ENCODE results near the gene NPC2. TPM values are rescaled to one million over a fixed set of nuclear protein-coding genes. Genes with fewer than 3 reads are reported as not detected.

NPC2 gene
- total RNA-seq, 1 donor from 2014 or later, result 8.6 TPM

DNA sequence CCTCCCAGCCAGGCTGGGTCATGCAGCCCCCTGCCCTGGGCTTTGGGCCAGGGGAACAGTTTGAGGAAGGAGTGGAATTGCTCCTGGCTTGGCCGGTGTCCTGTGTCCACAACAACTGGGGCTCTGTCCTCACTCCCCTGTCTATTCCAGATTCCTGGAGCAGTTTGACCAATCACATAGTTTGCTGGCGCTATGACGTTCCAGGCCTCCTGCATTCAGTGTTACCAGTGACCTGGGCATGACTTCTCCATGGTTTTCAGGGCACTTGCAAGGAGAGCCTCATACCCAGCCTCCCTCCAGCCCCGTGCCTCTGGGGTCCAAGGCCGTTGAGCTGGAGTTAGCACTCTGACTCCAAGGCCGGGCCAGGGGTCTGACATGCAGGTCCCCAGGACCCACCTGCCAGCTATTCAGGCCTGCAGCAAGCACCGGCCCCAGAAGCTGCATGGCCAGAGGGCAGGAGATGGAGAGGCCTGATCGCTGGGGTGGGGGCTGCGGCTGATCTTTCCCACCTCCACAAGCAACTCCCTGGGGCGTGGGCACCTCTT is 34.7 kb upstream of the NPC2 start:
- Mint-ChIP-seq H3K36me3 (ENCODE audit: low read depth) (no peaks in the 10 kb centered on the region), H3K4me3 (no peak overlapping the region), H3K27ac (no peak overlapping the region), H3K4me1 (ENCODE audit: low read depth) (no peaks in the 10 kb centered on the region), H3K27me3 (ENCODE audit: insufficient read depth) (peaks cover 7% of the 10 kb centered on the region), H3K9me3 (no peaks in the 10 kb centered on the region)
- intact Hi-C loops (cut with micrococcal nuclease), result no loop called here
- DNase-seq (ENCODE audit: low spot score), result no peak

DNA sequence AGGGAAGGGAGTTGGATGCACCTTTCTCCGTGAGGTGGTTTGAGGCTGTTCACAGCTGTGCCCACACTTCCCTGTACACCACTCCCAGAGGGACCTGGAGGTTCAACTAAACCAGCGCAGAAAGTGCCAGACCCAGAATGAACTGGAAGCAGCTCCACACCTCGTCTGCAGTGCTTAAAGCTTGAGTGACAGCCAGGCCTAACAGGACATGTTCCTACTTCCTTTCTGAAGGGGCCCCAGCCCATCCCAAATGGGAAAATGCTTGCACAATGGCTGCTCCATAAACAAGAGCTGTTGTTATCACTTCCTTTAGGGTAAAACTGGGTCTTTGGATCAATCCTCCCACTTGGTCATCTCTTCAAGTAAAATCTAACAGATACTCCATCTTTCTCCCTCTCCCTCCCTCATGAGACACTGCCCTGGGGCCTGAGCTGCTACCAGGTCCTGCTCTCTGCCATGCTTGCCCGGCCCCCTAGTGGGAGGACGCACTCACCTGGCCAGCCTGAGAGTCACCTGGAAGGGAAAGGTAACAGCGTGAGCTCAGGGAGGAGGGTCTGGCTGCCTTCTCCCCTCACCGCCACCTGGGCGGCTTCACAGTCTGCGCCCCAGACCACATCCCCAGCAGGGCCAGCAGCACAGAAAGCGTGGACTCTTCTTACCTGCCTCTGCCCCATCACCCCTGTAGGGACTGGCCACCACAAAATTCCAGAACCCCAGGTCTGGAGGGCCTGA is 33.9 kb upstream of the NPC2 start:
- H3K4me3 Mint-ChIP-seq, result no peak overlapping the region
- intact Hi-C loops (cut with micrococcal nuclease), result no loop called here
- H3K36me3 Mint-ChIP-seq (ENCODE audit: low read depth), result no peaks in the 10 kb centered on the region
- H3K4me1 Mint-ChIP-seq (ENCODE audit: low read depth), result no peaks in the 10 kb centered on the region
- H3K27me3 Mint-ChIP-seq (ENCODE audit: insufficient read depth), result peaks cover 7% of the 10 kb centered on the region
- H3K9me3 Mint-ChIP-seq, result no peaks in the 10 kb centered on the region
- no peak overlapping the region for H3K27ac Mint-ChIP-seq
- DNase-seq (ENCODE audit: low spot score), result no peak

DNA sequence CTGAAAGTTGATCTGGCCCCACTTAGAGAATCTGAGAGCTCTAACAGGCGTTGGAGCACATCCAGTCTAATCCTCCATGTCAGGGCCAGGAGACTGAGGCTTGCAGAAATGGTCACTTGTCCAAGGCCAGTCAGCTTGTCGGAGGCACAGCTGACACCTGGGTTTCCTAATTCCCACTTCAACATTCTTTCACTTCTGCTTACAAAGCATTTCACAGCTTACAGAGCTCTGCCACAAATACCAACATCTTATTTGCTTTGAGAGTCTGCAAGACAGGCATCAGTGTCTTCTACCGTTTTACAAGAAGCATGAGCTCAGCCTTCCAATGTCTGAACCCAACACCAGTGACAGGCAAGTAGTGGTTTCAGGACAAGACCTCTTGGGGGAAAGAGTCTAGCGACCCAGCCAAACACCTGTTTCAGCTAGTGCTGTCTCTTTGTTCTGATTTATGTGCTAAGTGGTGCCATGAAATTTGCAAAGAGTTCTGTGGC is 32.3 kb upstream of the NPC2 start:
- H3K27me3 Mint-ChIP-seq (ENCODE audit: insufficient read depth), result peaks cover 5% of the 10 kb centered on the region
- H3K36me3 Mint-ChIP-seq (ENCODE audit: low read depth), result no peaks in the 10 kb centered on the region
- no peaks in the 10 kb centered on the region for H3K9me3 Mint-ChIP-seq
- no peak overlapping the region for H3K27ac Mint-ChIP-seq
- DNase-seq (ENCODE audit: low spot score), result no peak
- intact Hi-C loops (cut with micrococcal nuclease), result no loop called here
- H3K4me3 Mint-ChIP-seq, result no peak overlapping the region
- no peaks in the 10 kb centered on the region for H3K4me1 Mint-ChIP-seq (ENCODE audit: low read depth)

DNA sequence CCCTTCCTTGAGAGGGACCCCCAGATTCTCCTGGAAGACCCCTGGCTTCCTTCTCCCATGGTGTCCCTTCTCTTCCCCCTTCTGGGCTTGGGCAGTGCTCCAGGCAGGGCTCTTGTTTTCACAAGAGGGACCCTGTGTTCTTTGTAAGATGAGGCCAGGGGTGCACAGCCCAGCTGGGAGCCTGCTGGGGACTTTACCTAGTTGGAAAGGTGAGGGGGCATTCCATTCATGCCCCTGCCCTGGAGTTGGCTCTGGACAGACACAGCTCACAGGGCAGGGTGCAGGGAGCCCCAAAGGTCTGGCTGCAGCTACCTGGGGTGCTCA is 31.7 kb upstream of the NPC2 start:
- Mint-ChIP-seq H3K9me3 (no peaks in the 10 kb centered on the region), H3K27ac (no peak overlapping the region), H3K4me3 (no peak overlapping the region), H3K36me3 (ENCODE audit: low read depth) (no peaks in the 10 kb centered on the region), H3K4me1 (ENCODE audit: low read depth) (no peaks in the 10 kb centered on the region), H3K27me3 (ENCODE audit: insufficient read depth) (peaks cover 5% of the 10 kb centered on the region)
- intact Hi-C loops (cut with micrococcal nuclease), result no loop called here
- no peak for DNase-seq (ENCODE audit: low spot score)

DNA sequence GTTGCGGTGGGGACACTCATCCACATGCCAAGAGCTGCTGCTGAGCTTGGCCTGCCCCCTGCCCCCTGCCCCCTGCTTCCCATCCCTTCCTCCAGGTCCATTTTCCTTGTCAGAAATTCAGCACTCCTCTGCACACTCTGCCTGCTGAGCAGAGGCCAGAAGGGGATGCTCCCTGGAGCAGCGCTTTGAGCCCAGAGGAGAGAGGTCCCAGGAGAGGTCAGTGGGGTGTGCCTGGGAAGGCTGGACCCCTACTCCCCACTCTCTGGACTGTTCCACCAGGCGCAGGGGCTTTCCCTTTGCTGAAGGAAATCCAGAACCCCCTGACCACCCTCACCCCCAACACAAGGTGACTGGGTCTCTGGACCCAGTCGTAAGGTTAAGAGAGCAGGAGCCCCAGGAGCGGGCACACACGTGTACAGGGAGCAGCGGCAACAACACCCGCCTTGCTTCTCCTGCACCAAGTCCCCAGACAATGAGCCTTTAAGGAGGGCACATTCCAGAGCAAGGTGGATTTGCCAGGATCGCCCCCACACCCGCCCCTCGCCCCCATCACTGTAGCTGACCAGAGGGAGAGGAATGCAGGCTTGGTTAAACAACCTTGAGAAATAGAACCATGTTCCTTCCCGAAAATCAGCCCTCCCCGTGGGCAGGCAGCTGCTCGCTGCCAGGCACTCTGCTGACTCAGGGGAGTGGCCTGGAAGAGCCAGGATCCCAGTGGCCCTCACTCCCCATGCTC is 31.1 kb upstream of the NPC2 start:
- Mint-ChIP-seq H3K4me3 (no peak overlapping the region), H3K27ac (no peak overlapping the region), H3K4me1 (ENCODE audit: low read depth) (no peaks in the 10 kb centered on the region), H3K36me3 (ENCODE audit: low read depth) (no peaks in the 10 kb centered on the region), H3K27me3 (ENCODE audit: insufficient read depth) (peaks cover 5% of the 10 kb centered on the region), H3K9me3 (no peaks in the 10 kb centered on the region)
- DNase-seq (ENCODE audit: low spot score), result no peak
- intact Hi-C loops (cut with micrococcal nuclease), result no loop called here

DNA sequence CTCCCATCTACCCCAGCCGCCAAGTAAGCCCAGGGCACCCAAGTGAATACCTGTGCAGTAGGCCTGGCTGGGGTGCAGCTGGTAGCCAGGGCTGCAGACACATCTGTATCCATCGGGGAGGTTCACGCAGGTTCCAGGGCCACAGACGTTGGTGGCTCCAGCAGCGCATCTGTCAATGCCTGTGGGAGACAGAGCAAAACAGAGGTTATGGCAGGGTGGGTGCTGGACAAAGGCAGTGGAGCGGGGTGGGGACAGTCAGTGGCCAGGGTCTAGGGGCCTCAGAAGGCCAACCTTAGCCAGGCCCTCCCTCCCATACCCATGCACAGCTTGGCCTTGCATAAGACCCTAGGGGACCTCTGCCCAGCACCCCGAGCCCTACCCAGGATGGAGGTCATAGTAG is 29.6 kb upstream of the NPC2 start:
- H3K9me3 Mint-ChIP-seq, result no peaks in the 10 kb centered on the region
- no peak overlapping the region for H3K4me3 Mint-ChIP-seq
- H3K27me3 Mint-ChIP-seq (ENCODE audit: insufficient read depth), result peaks cover 11% of the 10 kb centered on the region
- no peak overlapping the region for H3K27ac Mint-ChIP-seq
- intact Hi-C loops (cut with micrococcal nuclease), result no loop called here
- no peaks in the 10 kb centered on the region for H3K4me1 Mint-ChIP-seq (ENCODE audit: low read depth)
- H3K36me3 Mint-ChIP-seq (ENCODE audit: low read depth), result no peaks in the 10 kb centered on the region
- no peak for DNase-seq (ENCODE audit: low spot score)

DNA sequence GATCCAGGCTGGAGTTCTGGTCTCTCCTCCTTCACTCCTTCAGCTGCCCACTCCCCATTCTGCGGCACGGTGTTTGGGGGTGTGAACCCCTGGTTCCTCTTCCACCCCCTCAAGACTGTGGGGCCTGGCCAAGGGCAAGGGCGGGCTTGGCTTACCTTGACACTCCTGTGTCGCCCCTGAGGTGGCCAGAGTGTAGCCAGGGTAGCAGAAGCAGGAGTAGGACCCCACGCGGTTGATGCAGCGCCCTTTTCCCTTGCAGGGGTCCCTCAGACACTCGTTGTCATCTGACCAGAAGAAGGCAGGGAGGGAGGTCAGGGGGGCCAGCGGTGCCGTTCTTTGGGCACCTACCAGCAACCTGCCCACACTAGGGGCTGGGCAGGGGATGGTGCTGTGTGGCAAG is 28.7 kb upstream of the NPC2 start:
- intact Hi-C loops (cut with micrococcal nuclease), result no loop called here
- Mint-ChIP-seq H3K9me3 (no peaks in the 10 kb centered on the region), H3K27me3 (ENCODE audit: insufficient read depth) (peaks cover 13% of the 10 kb centered on the region), H3K4me1 (ENCODE audit: low read depth) (no peaks in the 10 kb centered on the region), H3K4me3 (no peak overlapping the region), H3K27ac (no peak overlapping the region), H3K36me3 (ENCODE audit: low read depth) (no peaks in the 10 kb centered on the region)
- DNase-seq (ENCODE audit: low spot score), result no peak

DNA sequence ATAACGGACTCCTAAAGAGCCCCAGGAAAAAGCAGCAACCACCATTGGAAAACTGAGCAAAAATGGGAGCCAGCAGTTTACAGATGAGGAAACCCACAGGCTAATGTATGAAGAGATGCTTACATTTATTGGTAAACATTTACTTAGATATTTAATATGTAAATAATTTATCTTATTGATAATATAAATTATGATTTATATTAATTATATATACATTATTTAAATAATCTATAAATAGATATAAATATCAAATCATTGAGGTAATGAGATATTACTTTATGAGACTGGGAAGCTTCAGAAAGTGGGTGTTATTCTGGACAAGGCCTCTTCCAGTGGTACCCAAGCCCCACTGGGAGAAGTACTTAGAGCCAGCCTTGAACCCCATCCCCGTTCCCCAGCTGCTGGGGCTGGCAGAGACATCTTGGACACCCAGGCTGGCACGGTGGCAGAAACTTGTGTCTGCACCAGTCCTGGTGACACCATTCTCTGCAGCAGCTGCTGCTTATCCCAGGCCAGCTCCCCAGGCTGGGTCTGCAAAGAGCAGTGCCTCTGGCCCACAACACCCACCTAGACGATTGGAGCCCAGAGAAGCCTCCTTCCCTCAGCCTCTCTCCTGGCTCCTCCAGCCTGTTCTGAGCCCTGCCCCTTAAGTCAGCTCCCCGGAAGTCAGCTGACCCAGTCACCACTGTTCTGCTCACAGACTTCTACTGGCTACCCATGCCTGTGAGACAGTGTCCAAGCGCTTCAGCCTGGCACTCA is 26.4 kb upstream of the NPC2 start:
- intact Hi-C loops (cut with micrococcal nuclease), result no loop called here
- Mint-ChIP-seq H3K36me3 (ENCODE audit: low read depth) (no peaks in the 10 kb centered on the region), H3K27me3 (ENCODE audit: insufficient read depth) (peaks cover 14% of the 10 kb centered on the region), H3K4me3 (no peak overlapping the region), H3K9me3 (no peaks in the 10 kb centered on the region), H3K4me1 (ENCODE audit: low read depth) (no peaks in the 10 kb centered on the region), H3K27ac (no peak overlapping the region)
- no peak for DNase-seq (ENCODE audit: low spot score)

DNA sequence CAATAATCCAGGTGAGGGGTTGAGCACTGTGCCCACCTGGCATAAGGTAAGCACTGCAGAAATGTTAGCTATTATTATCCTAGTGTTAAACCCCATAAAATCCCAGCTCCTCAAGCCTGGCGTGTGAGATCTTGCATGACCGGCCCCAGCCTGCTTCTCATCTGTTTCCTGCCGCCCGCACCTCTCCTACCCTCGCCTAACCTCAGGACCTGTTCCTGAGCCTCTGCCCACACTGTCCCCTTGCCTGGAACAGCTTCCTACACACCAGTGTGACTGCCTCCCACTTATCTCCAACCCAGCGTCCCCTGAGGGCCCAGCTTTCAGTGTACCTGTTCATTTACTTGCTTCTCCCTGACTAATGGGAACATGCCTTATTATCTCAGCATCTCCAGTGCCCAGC is 25.1 kb upstream of the NPC2 start:
- no peak overlapping the region for H3K27ac Mint-ChIP-seq
- H3K36me3 Mint-ChIP-seq (ENCODE audit: low read depth), result no peaks in the 10 kb centered on the region
- H3K4me3 Mint-ChIP-seq, result no peak overlapping the region
- H3K9me3 Mint-ChIP-seq, result no peaks in the 10 kb centered on the region
- H3K4me1 Mint-ChIP-seq (ENCODE audit: low read depth), result no peaks in the 10 kb centered on the region
- DNase-seq (ENCODE audit: low spot score), result no peak
- H3K27me3 Mint-ChIP-seq (ENCODE audit: insufficient read depth), result peaks cover 18% of the 10 kb centered on the region
- intact Hi-C loops (cut with micrococcal nuclease), result no loop called here

DNA sequence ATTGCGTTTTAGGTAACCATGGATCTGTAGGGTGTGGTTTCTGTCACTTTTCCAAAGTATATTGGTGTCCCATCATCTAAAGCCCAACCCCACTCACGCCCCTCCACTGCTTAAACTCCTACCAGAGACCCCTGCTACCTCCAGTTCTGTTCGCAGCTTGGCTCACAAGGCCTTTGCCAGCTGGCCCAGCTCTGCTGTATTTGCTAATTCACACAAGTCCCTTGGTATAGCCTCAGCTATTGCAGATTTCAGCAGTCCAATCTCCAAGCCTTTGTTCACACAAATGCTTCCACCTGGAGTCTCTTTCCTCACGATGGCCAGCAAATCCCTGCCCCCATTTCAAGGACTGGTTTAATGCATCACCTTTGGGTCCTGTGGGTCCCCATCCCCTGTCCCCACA is 24.6 kb upstream of the NPC2 start:
- no peak overlapping the region for H3K4me3 Mint-ChIP-seq
- no peak overlapping the region for H3K27ac Mint-ChIP-seq
- DNase-seq (ENCODE audit: low spot score), result no peak
- intact Hi-C loops (cut with micrococcal nuclease), result no loop called here
- no peaks in the 10 kb centered on the region for H3K4me1 Mint-ChIP-seq (ENCODE audit: low read depth)
- no peaks in the 10 kb centered on the region for H3K9me3 Mint-ChIP-seq
- peaks cover 18% of the 10 kb centered on the region for H3K27me3 Mint-ChIP-seq (ENCODE audit: insufficient read depth)
- no peaks in the 10 kb centered on the region for H3K36me3 Mint-ChIP-seq (ENCODE audit: low read depth)

DNA sequence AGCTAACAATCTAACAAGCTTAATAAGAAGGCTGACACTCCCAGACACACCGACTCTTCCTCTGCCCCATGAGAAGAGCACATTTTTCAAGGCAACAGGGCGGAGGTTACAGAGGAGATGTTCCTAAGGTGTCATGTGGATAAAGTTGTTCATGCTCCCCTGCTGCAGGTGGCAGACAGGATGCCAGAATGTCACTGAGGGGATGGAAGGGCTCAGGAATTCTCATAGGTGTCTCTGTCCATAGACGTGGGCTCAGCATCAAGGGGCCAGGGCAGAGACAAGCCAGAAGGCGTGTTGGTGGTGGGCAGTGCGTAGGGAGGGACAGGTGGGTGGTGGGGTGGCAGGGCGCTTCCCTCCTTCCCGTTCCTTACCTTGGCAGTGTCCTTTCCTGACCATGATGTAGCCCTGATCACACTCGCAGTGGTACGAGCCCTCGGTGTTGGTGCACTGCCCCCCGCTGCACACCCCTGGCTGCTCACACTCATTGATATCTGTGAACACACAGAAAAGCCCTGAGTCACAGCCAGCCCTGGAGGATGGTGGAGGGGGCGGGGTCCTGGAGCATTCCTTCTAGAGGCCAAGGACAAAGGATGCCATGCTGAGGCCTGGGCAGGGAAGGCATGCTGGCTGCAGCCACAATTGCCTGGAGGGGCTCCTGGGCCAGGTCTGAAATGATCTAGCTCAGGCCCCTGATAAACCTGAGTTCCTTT is 23.5 kb upstream of the NPC2 start:
- H3K9me3 Mint-ChIP-seq, result no peaks in the 10 kb centered on the region
- DNase-seq (ENCODE audit: low spot score), result no peak
- no peaks in the 10 kb centered on the region for H3K36me3 Mint-ChIP-seq (ENCODE audit: low read depth)
- no peak overlapping the region for H3K4me3 Mint-ChIP-seq
- H3K27ac Mint-ChIP-seq, result no peak overlapping the region
- peaks cover 24% of the 10 kb centered on the region for H3K27me3 Mint-ChIP-seq (ENCODE audit: insufficient read depth)
- intact Hi-C loops (cut with micrococcal nuclease), result no loop called here
- H3K4me1 Mint-ChIP-seq (ENCODE audit: low read depth), result no peaks in the 10 kb centered on the region

DNA sequence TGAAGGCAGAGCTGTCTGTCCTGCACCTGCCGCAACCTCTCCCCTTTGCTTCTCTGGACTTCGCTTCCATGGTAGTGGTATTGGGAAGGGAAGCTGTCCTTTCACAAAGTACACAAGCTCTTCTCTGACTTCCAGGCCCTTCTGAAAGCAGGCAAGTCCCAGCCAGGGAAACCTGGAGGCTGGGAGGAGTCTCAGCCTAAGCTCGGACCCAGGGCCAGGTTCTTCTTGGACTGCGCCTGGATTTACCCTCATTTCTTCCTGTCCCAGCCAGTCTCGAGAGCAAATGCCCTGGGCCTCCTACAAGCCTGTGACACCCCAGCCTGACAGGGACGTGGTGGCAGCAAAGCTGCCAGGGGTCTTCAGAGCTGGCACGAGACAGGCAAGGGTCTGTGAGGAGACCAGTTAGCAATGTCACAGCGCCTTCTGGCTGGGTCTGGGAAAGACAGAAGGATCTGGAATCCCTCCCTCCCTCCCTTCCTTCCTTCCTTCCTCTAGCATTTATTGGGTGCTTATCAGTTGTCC is 22.8 kb upstream of the NPC2 start:
- no peak overlapping the region for H3K27ac Mint-ChIP-seq
- H3K9me3 Mint-ChIP-seq, result no peaks in the 10 kb centered on the region
- peaks cover 28% of the 10 kb centered on the region for H3K27me3 Mint-ChIP-seq (ENCODE audit: insufficient read depth)
- no peak for DNase-seq (ENCODE audit: low spot score)
- no peak overlapping the region for H3K4me3 Mint-ChIP-seq
- no peaks in the 10 kb centered on the region for H3K36me3 Mint-ChIP-seq (ENCODE audit: low read depth)
- intact Hi-C loops (cut with micrococcal nuclease), result no loop called here
- no peaks in the 10 kb centered on the region for H3K4me1 Mint-ChIP-seq (ENCODE audit: low read depth)
